Putamen (tissue), 1 donor: ENCODE data around the gene CLSTN3.

Experiments
- DNase-seq: peaks from one replicate; pipeline ENCODE4 v3.0.0-alpha.2; 2016; ENCODE audit warnings: low spot score

CLSTN3 gene

DNA sequence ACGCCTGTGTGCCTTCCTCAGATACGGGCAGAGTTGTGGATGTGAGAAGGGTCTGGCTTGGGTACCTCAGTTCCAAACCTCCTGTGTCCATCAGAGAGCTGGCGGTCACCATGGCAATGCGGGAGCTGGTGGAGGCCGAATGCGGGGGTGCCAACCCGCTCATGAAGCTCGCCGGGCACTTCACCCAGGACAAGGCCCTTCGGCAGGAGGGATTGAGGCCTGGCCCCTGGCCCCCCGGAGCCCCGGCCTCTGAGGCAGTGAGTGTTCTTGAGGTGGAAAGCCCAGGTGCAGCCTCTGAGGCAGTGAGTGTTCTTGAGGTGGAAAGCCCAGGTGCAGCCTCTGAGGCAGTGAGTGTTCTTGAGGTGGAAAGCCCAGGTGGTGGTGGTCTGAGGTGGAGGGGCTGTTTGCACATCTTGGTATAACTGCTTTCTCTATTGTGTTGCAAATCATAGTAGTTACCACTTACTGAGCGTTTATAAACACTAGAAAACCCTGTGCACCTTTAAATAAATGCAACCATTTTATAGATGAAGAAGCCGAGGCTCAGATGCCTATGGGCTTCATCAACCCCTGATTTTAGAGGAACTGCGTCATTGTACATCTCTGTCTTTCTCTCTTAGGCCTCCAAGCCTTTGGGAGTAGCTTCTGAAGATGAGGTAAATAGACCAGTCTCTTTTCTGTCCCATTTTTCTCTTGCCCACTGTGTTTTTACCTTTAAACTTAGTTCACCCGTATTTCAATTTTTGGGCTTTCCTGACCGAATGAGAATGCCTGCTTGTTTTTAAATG, 60.3 kb downstream of the CLSTN3 start:
- DNase-seq: no peak

- DNase-seq: no peak
Observed at GRCh38 chr12:7193674-7194073, 63.5 kb downstream of the CLSTN3 start.

- no peak for DNase-seq
Observed at GRCh38 chr12:7197841-7198240, 67.7 kb downstream of the CLSTN3 start.

DNA sequence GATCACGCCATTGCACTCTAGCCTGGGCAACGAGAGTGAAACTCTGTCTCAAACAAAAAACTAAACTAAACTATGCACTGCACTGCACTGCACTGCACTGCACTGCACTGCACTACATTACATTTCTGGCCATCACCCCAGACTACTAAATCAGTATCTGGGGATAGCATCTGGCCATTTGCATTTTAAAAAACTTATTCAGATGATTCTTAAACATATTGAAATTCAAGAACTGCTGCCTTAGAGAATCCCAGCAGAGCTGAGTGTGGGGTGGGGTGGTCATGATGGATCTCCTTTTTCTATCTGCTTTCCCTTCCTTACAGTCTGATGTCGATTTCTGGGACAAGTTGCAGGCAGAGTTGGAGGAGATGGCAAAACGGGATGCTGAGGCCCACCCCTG, 72.9 kb downstream of the CLSTN3 start:
- DNase-seq: no peak

DNA sequence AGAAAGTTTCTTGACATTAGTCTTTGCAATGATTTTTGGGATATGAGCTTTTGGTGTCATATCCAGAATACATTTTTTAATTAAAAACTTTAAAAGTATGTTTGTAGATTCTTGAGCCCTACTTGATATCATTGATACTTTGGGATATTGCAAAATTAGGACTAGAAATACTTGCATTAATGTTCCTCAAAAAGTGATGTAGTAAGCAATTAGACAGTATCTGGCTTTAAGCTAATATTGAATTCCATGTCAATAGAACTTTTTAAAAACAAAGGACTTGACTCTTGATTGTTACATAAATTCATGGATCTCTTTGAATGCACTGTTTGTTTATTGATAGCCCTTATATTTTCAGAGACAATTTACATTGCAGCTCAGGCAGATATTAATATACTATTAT, 74.9 kb downstream of the CLSTN3 start:
- DNase-seq: no peak

- no peak for DNase-seq
Observed at GRCh38 chr12:7206691-7207090, 76.5 kb downstream of the CLSTN3 start.

DNA sequence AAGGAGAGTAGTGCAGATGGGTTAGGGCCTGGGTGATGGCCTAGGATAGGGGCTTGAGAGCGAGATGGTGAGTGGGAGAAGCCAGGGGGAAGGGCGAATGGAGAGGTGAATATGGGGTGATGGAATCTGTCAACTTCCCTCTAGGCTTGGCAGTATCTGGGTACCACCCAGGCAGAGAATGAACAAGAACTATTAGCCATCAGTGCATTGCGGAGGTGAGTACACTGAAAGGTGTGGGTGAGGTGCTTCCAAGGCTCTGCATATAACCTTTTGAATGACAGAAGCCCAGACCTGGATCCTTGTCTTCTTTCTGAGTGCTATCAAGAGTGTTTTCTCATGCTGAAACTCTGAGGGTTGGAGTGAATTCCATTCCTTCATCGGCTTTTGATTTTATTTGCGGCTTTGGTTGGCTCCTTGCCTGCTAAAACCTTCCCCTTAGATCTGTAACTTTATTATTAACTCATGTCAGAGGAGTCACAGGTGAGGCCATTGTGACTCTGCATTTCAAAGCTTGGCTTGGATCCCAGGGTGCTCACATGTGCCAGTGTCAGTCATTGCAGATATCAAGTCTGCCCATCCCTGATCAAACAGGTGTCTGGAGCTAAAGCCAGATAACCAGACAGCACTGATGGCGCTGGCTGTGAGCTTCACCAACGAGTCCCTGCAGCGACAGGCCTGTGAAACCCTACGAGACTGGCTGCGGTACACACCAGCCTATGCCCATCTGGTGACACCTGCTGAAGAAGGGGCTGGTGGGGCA, 77.9 kb downstream of the CLSTN3 start:
- peak; percentile 58 for DNase-seq
